Erythroblast (primary cell): ENCODE measurements around the gene KRT86.

ENCODE experiments used
- DNase-seq, 2 experiments: peaks; one replicate each; lab custom pipeline; 2025; lab: John Stamatoyannopoulos, UW
- GATA1 ChIP-seq: IDR thresholded peaks from 2 replicates; pipeline ENCODE4 v1.6.1; 2011; ENCODE audit warnings: low read depth, mild to moderate bottlenecking, control low read depth, low read length, moderate library complexity
- POLR2A ChIP-seq: IDR thresholded peaks from 2 replicates; pipeline ENCODE4 v1.6.1; 2011; ENCODE audit warnings: mild to moderate bottlenecking, low read length

KRT86 gene

GRCh38 chr12:52260361-52261207 is 13.9 kb upstream of the KRT86 start:
- no peak for DNase-seq
- no peak for TF ChIP-seq GATA1
- TF ChIP-seq POLR2A, result no peak

- no peak for DNase-seq
- TF ChIP-seq GATA1, result no peak
- no peak for TF ChIP-seq POLR2A
These were observed 13.3 kb upstream of the KRT86 start for GRCh38 chr12:52261208-52261484.

GRCh38 chr12:52262286-52262685 is 12.2 kb upstream of the KRT86 start:
- DNase-seq, result no peak
- TF ChIP-seq POLR2A (no peak), GATA1 (no peak)

GRCh38 chr12:52263761-52264434 is 10.5 kb upstream of the KRT86 start:
- no peak for DNase-seq
- no peak for TF ChIP-seq POLR2A
- no peak for TF ChIP-seq GATA1

GRCh38 chr12:52264435-52264825 is 10.0 kb upstream of the KRT86 start:
- DNase-seq, result no peak
- TF ChIP-seq POLR2A (no peak), GATA1 (no peak)

GRCh38 chr12:52266514-52266913 is 7.9 kb upstream of the KRT86 start:
- no peak for DNase-seq
- TF ChIP-seq POLR2A, result no peak
- no peak for TF ChIP-seq GATA1

GRCh38 chr12:52267266-52267665 is 7.2 kb upstream of the KRT86 start:
- DNase-seq, result no peak

GRCh38 chr12:52267699-52268098 is 6.7 kb upstream of the KRT86 start:
- no peak for TF ChIP-seq POLR2A
- TF ChIP-seq GATA1, result no peak
- no peak for DNase-seq

More at GRCh38 chr12:52267266-52267665, 7.2 kb upstream of the KRT86 start:
- TF ChIP-seq POLR2A (no peak), GATA1 (no peak)

GRCh38 chr12:52268212-52268611 is 6.2 kb upstream of the KRT86 start:
- DNase-seq, result no peak
- TF ChIP-seq POLR2A, result no peak
- TF ChIP-seq GATA1, result no peak

GRCh38 chr12:52270541-52271070 is 3.8 kb upstream of the KRT86 start:
- DNase-seq, result no peak
- no peak for TF ChIP-seq GATA1
- no peak for TF ChIP-seq POLR2A

DNA sequence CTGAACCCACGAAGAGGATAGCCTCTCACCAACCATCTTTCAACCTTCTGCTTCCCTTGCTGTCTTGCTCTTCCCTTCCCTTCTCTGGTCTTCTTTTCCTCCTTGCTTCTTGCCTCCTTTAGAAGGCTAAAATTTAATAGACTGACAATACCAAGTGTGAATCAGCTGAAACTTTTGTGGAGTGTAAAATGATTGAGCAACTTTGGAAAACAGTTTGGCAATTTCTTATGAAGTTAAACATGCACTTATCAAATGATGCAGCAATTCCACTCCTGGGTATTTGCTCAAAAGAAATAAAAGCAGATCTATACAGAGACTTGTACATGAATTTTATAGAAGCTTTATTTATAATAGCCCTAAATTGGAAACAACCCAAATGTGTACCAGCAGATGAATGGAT is 3.3 kb upstream of the KRT86 start:
- no peak for DNase-seq
- TF ChIP-seq POLR2A, result no peak
- TF ChIP-seq GATA1, result no peak

GRCh38 chr12:52275686-52276085 is 1.2 kb downstream of the KRT86 start:
- no peak for TF ChIP-seq GATA1
- TF ChIP-seq POLR2A, result no peak
- DNase-seq, result no peak

- TF ChIP-seq GATA1, result no peak
- no peak for TF ChIP-seq POLR2A
- no peak for DNase-seq
These were observed 3.2 kb downstream of the KRT86 start for GRCh38 chr12:52277486-52278245.
